PFSK-1 (cell line): ENCODE data around the gene CD226.

Source experiments
- FOXP2 ChIP-seq: optimal IDR thresholded peaks from 2 replicates; pipeline ENCODE3; 2011; ENCODE audit warnings: borderline replicate concordance, control low read depth, inconsistent platforms; ENCODE audit not compliant: insufficient read depth; ENCODE audit errors: extremely low read length, extremely low read depth
- POLR2AphosphoS5 ChIP-seq: IDR thresholded peaks from 2 replicates; pipeline ENCODE4 v1.6.1; 2012; ENCODE audit warnings: low read depth, mild to moderate bottlenecking, control low read depth, low read length, moderate library complexity
- REST ChIP-seq, 2 experiments: IDR thresholded peaks; 2 replicates each; pipeline versions ENCODE4 v1.6.1 to v1.8.0; 2011 to 2012; ENCODE audit warnings: low read depth in 2 of 2, low read length in 2 of 2, control low read depth in 1 of 2, inconsistent platforms in 1 of 2, mild to moderate bottlenecking in 1 of 2, moderate library complexity in 1 of 2; ENCODE audit not compliant: insufficient read depth in 1 of 2
- SIN3A ChIP-seq: IDR thresholded peaks from 2 replicates; pipeline ENCODE4 v1.6.1; 2012; ENCODE audit warnings: mild to moderate bottlenecking, low read length, moderate library complexity, borderline replicate concordance; ENCODE audit not compliant: insufficient read depth
- TAF1 ChIP-seq: IDR thresholded peaks from 2 replicates; pipeline ENCODE4 v1.6.1; 2012; ENCODE audit warnings: low read length, control low read depth, borderline replicate concordance; ENCODE audit not compliant: insufficient read depth

The CD226 gene

GRCh38 chr18:69838003-69838402 lies 109.7 kb downstream of the CD226 start:
- no peak for TF ChIP-seq TAF1
- no peak for TF ChIP-seq FOXP2
- TF ChIP-seq POLR2AphosphoS5 = no peak
- TF ChIP-seq SIN3A = no peak
- TF ChIP-seq REST (IDR thresholded peaks at IDR 0.05; ENCODE audit: insufficient read depth in 1 of 2, low read depth in 2 of 2, low read length in 2 of 2) = no peak

- TF ChIP-seq POLR2AphosphoS5 (no peak), SIN3A (no peak), TAF1 (no peak)
These were observed 117.5 kb downstream of the CD226 start for GRCh38 chr18:69830189-69830588.

GRCh38 chr18:69820538-69820937 lies 127.1 kb downstream of the CD226 start:
- TF ChIP-seq REST (IDR thresholded peaks at IDR 0.05; ENCODE audit: insufficient read depth in 1 of 2, low read depth in 2 of 2, low read length in 2 of 2) (no peak), FOXP2 (no peak), SIN3A (no peak), POLR2AphosphoS5 (no peak), TAF1 (no peak)

- TF ChIP-seq TAF1 (no peak), FOXP2 (no peak), REST (IDR thresholded peaks at IDR 0.05; ENCODE audit: insufficient read depth in 1 of 2, low read depth in 2 of 2, low read length in 2 of 2) (no peak), POLR2AphosphoS5 (no peak), SIN3A (no peak)
These were observed 128.2 kb downstream of the CD226 start for GRCh38 chr18:69819460-69819859.

- TF ChIP-seq TAF1 (no peak), REST (IDR thresholded peaks at IDR 0.05; ENCODE audit: insufficient read depth in 1 of 2, low read depth in 2 of 2, low read length in 2 of 2) (no peak), FOXP2 (no peak), SIN3A (no peak), POLR2AphosphoS5 (no peak)
These were observed 130.2 kb downstream of the CD226 start for GRCh38 chr18:69817335-69817940.
